ENCODE data around the gene PKHD1. TPM values are rescaled to one million over a fixed set of nuclear protein-coding genes. Genes with fewer than 3 reads are reported as not detected.

The PKHD1 gene
- total and polyA plus RNA-seq, 2 donors (not counting 1 experiment from before 2014, with no cell fraction given), result not detected

DNA sequence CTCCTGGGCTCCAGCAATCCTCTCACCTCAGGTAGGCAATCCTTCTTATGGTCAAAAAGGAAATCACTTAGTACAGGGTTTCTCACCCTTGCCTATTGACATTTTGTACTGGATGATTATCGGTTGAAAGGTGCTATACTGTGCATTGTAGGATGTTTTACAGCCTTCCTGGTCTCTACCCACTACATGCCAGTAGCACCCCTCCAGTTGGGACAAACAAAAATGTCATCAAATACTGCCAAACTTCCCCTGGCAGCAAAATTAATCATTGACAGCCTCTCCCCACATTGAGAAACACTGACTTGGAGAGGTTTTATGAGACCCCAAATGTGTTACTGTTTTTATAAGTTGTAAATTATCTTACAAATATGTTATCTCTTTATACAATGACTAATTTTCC, 368.1 kb downstream of the PKHD1 start:
- no peaks in the 10 kb centered on the region for H3K4me1 Mint-ChIP-seq

DNA sequence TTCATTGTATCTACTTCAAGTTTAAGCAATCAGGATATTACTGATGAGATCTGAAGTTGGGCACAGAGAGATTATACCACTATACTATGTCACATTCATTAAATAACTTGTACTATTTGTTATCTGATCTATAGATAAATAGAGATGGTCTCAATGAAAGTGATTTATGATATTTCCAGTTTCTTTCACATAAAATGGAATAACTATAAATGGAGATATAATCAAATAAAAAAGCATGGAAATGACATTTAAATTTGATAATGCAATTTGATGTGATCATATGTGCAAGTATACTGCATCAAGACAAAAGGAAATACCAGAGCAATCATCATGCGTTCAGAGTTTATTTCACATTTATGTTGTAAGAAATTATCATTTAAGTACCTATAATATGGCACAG, 368.9 kb downstream of the PKHD1 start:
- H3K79me2 ChIP-seq (ENCODE audit: control insufficient read depth, insufficient read depth, low read length), result no peaks in the 10 kb centered on the region
- H3K4me3 ChIP-seq (ENCODE audit: control extremely low read depth in 1 of 5, extremely low read depth in 1 of 5, insufficient read depth in 1 of 5, low read depth in 2 of 5, low read length in 4 of 5), result no peak overlapping the region
- no peaks in the 10 kb centered on the region for H3K36me3 ChIP-seq (replicated peaks in 1 of 2; ENCODE audit: control extremely low read depth in 1 of 2, control insufficient read depth in 1 of 2, extremely low read depth in 1 of 2, insufficient read depth in 2 of 2, low read length in 1 of 2)
- no peaks in the 10 kb centered on the region for H3K9me3 Mint-ChIP-seq (ENCODE audit: insufficient read depth)
- CTCF ChIA-PET, result no interaction called here
- no peak overlapping the region for H3K9ac ChIP-seq (ENCODE audit: low read length)
- no peaks in the 10 kb centered on the region for H4K20me1 ChIP-seq (ENCODE audit: control insufficient read depth, insufficient read depth, low read length, poor library complexity, severe bottlenecking)
- no peaks in the 10 kb centered on the region for H3K9me3 ChIP-seq (ENCODE audit: control extremely low read depth in 1 of 3, control insufficient read depth in 2 of 3, insufficient read depth in 1 of 3, low read length in 2 of 3)
- H3K27ac ChIP-seq (ENCODE audit: low read length in 2 of 2), result no peak overlapping the region
- H3K4me2 ChIP-seq (replicated peaks; ENCODE audit: low read depth, low read length, poor library complexity, severe bottlenecking), result no peak overlapping the region
- no peaks in the 10 kb centered on the region for H3K4me1 Mint-ChIP-seq
- intact Hi-C loops (cut with micrococcal nuclease), result no loop called here
- no peaks in the 10 kb centered on the region for H3K4me1 ChIP-seq (ENCODE audit: control insufficient read depth in 2 of 2, insufficient read depth in 2 of 2, low read length in 2 of 2)
- POLR2A ChIA-PET, result no interaction called here
- H3K4me3 Mint-ChIP-seq, result no peak overlapping the region
- no CpG with 5 or more reads among the region's 1 CpG for WGBS (ENCODE audit: insufficient coverage)
- no peaks in the 10 kb centered on the region for H3K27me3 ChIP-seq (replicated peaks in 1 of 4; ENCODE audit: control extremely low read depth in 1 of 4, control insufficient read depth in 3 of 4, insufficient read depth in 4 of 4, low read length in 3 of 4)
- ATAC-seq (ENCODE audit: low read depth) (no peak), DNase-seq (no peak)
- no peak for TF ChIP-seq EZH2 (IDR thresholded peaks at IDR 0.05; ENCODE audit: borderline replicate concordance, insufficient read depth, low read depth, low read length, poor library complexity, severe bottlenecking)
- TF ChIP-seq, protein P1, sequence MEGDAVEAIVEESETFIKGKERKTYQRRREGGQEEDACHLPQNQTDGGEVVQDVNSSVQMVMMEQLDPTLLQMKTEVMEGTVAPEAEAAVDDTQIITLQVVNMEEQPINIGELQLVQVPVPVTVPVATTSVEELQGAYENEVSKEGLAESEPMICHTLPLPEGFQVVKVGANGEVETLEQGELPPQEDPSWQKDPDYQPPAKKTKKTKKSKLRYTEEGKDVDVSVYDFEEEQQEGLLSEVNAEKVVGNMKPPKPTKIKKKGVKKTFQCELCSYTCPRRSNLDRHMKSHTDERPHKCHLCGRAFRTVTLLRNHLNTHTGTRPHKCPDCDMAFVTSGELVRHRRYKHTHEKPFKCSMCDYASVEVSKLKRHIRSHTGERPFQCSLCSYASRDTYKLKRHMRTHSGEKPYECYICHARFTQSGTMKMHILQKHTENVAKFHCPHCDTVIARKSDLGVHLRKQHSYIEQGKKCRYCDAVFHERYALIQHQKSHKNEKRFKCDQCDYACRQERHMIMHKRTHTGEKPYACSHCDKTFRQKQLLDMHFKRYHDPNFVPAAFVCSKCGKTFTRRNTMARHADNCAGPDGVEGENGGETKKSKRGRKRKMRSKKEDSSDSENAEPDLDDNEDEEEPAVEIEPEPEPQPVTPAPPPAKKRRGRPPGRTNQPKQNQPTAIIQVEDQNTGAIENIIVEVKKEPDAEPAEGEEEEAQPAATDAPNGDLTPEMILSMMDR (IDR thresholded peaks at IDR 0.05), result no peak
- H3K27me3 Mint-ChIP-seq, result no peaks in the 10 kb centered on the region
- H2AFZ ChIP-seq (ENCODE audit: insufficient read depth, low read depth, low read length, poor library complexity, severe bottlenecking), result no peak overlapping the region
- no peak overlapping the region for H3K27ac Mint-ChIP-seq

More for the DNA sequence above, 368.1 kb downstream of the PKHD1 start:
- Histone ChIP-seq H3K4me2 (replicated peaks; ENCODE audit: low read depth, low read length, poor library complexity, severe bottlenecking) (no peak overlapping the region), H2AFZ (ENCODE audit: insufficient read depth, low read depth, low read length, poor library complexity, severe bottlenecking) (no peak overlapping the region), H3K27me3 (replicated peaks in 1 of 4; ENCODE audit: control extremely low read depth in 1 of 4, control insufficient read depth in 3 of 4, insufficient read depth in 4 of 4, low read length in 3 of 4) (no peaks in the 10 kb centered on the region), H3K4me1 (ENCODE audit: control insufficient read depth in 2 of 2, insufficient read depth in 2 of 2, low read length in 2 of 2) (no peaks in the 10 kb centered on the region), H3K4me3 (ENCODE audit: control extremely low read depth in 1 of 5, extremely low read depth in 1 of 5, insufficient read depth in 1 of 5, low read depth in 2 of 5, low read length in 4 of 5) (no peak overlapping the region), H3K27ac (ENCODE audit: low read length in 2 of 2) (no peak overlapping the region), H3K36me3 (replicated peaks in 1 of 2; ENCODE audit: control extremely low read depth in 1 of 2, control insufficient read depth in 1 of 2, extremely low read depth in 1 of 2, insufficient read depth in 2 of 2, low read length in 1 of 2) (no peaks in the 10 kb centered on the region), H3K9me3 (ENCODE audit: control extremely low read depth in 1 of 3, control insufficient read depth in 2 of 3, insufficient read depth in 1 of 3, low read length in 2 of 3) (no peaks in the 10 kb centered on the region), H4K20me1 (ENCODE audit: control insufficient read depth, insufficient read depth, low read length, poor library complexity, severe bottlenecking) (no peaks in the 10 kb centered on the region), H3K79me2 (ENCODE audit: control insufficient read depth, insufficient read depth, low read length) (no peaks in the 10 kb centered on the region), H3K9ac (ENCODE audit: low read length) (no peak overlapping the region)
- ATAC-seq (ENCODE audit: low read depth) (no peak), DNase-seq (no peak)
- no CpG with 5 or more reads among the region's 1 CpG for WGBS (ENCODE audit: insufficient coverage)
- intact Hi-C loops (cut with micrococcal nuclease), result no loop called here
- POLR2A ChIA-PET, result no interaction called here
- no peak for TF ChIP-seq EZH2 (IDR thresholded peaks at IDR 0.05; ENCODE audit: borderline replicate concordance, insufficient read depth, low read depth, low read length, poor library complexity, severe bottlenecking)
- TF ChIP-seq, protein P1 (IDR thresholded peaks at IDR 0.05), result no peak
- Mint-ChIP-seq H3K27ac (no peak overlapping the region), H3K27me3 (no peaks in the 10 kb centered on the region), H3K9me3 (ENCODE audit: insufficient read depth) (no peaks in the 10 kb centered on the region), H3K4me3 (no peak overlapping the region)
- CTCF ChIA-PET, result no interaction called here

Data from B cell (primary cell).